GM19452 (cell line): ENCODE data around the gene WSCD1.

Experiments used
- ATAC-seq: cut with Tn5 transposase; IDR thresholded peaks from one replicate; pipeline ENCODE4 v1.9.1; 2021; ENCODE audit not compliant: unreplicated experiment

Gene WSCD1

GRCh38 chr17:6104956-6105648 is 34.9 kb downstream of the WSCD1 start:
- no peak for ATAC-seq

DNA sequence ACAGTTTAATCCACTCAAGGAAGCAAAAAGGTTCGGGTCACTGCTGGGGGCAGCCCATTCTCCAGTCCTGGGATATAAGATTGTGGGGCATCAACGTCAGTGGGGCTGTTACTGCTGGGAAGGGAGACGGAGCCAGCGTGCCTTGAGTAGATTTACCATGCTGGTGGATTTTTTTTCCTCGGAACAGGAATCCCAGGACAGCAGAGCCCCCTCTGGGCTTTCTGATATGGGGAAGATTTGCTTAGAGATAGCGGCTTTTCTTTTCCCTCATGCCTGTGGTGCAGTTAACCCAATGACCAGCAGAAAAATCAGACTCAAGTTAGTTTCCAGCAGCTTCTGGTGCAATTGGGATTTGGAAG is 35.4 kb downstream of the WSCD1 start:
- no peak for ATAC-seq

- ATAC-seq, result no peak
These were observed 36.0 kb downstream of the WSCD1 start for GRCh38 chr17:6106212-6106611.

GRCh38 chr17:6107791-6108190 is 37.6 kb downstream of the WSCD1 start:
- no peak for ATAC-seq

DNA sequence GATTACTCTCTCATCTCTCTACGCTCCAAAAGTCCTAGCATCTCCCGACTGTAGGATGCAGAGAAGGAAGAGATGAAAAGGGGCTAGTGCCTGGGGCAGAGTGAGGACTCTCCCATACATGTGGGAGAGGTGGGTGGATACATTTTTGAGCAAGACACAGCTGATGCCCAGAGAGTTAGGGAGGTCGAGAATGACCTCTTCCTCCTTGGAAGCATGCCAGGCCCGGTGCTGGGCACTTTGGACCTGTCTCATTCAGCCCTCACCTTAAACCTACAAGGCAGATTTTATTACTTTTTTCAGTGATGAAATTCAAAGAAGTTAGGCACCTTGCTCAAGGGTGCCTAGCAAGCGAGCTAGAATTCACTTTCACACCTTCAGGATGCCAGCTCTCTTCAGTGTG is 38.2 kb downstream of the WSCD1 start:
- ATAC-seq, result no peak

DNA sequence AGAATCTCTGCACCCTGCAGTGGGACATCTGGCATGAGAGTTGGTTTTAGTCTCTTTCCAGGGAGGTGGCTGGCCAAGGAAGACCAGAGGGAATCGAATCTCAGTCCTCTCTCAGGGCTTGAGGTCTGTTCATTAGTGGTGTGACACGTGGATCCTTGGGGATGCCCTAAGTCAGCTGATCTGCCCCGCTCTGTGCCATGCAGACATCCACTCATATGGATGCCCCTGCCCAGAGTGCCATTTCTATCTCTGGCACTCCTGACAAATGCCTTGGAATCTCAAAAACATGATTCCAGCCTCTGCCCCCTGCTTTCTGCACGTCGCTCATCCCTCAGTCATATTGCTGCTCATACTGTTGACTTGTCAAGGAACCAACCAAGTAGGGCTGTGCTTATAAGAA is 38.8 kb downstream of the WSCD1 start:
- no peak for ATAC-seq

DNA sequence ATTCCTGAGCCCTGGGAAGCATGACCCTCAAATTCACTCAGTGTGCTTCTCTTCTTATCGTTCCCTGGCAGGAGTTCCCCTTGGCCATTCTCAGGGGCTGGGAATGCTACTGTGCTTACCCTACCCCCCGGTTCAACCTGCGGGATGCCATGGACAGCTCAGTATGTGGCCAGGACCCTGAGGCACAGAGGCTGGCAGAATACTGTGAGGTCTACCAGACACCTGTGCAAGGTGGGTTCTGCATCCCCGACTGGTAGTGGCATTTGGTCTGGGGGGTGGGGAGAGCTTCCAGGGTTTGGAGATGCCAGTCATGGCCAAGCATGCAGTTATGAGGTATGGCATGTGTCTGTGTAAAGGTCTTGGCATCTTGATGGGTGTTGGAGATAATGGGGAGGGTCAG is 39.4 kb downstream of the WSCD1 start:
- ATAC-seq, result no peak

GRCh38 chr17:6110088-6110487 is 39.9 kb downstream of the WSCD1 start:
- ATAC-seq, result no peak

DNA sequence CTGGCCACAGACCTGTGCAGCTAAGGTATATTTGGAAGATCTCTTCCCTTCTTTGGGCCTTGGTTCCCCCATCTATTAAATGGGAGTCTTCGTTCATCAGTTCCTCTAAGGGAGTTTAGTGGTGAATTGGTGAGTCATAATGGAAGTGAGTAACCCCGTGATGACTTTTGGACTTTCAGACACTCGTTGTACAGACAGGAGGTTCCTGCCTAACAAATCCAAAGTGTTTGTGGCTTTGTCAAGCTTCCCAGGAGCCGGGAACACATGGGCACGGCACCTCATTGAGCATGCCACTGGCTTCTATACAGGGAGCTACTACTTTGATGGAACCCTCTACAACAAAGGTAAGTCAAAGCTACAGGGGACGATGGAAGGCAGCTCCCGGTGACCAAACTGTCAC is 40.4 kb downstream of the WSCD1 start:
- no peak for ATAC-seq

DNA sequence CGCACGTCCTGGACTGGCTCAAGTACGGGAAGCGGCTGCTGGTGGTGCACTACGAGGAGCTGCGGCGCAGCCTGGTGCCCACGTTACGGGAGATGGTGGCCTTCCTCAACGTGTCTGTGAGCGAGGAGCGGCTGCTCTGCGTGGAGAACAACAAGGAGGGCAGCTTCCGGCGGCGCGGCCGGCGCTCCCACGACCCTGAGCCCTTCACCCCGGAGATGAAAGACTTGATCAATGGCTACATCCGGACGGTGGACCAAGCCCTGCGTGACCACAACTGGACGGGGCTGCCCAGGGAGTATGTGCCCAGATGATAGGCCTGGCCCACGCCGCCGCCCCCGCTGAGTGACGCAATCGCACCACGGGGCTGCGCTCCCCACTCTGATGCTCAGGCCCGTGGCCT is 50.2 kb downstream of the WSCD1 start:
- no peak for ATAC-seq

DNA sequence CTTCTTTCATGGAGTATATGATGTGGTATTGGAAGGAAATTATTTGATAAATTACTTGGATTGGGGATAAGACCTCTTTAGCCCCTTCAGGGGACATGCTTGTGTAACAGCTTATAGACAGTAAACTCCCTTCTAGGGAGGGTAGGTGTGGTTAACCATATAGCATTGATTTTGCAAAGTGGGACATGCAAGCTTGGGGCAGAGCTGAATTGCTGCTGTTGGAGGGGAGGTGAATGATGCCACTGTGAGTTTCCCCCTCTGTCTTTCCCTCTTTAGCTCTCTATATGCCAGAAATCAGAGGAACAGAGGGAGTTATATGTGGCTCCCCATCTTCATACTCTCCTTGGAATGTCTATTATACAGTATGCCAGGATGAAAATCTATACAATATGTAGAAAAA is 54.7 kb downstream of the WSCD1 start:
- ATAC-seq, result no peak

DNA sequence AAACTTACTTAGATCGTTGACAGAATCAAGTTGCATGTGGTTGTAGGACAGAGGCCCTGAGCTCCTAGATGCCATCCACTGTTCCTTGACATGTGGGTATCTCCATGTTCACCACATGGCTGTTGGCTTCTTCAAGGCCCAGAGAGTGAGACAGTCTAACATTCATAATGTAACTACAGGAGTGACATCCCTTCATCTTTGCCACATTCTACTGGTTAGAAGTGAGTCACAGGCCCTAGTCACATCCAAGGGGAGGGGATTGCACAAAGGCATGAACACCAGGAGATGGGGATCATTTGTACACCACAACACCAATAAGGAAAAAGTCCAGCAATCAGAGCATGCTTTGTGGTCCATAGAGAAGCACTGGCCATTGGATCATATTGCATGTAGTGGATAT is 56.6 kb downstream of the WSCD1 start:
- no peak for ATAC-seq

DNA sequence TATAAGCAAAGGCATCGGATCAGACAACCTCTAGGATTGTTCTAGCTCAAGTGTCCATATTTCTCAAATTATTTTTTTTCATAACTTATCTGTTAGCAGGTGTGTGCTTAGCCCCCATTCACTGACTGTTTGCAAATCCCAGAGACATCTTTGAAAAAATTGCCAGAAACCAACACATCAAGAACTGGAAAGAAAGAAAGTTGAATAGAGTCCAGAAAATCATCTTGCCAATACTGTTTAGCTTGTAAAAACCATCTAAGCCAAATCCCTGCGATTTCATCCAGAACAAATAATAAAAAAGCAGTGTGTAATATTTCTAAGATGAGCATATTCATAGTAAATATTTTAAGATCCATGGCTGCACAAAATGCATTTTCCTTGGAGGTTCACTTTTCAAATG is 64.5 kb downstream of the WSCD1 start:
- ATAC-seq, result no peak

GRCh38 chr17:6135236-6135635 is 65.1 kb downstream of the WSCD1 start:
- no peak for ATAC-seq

DNA sequence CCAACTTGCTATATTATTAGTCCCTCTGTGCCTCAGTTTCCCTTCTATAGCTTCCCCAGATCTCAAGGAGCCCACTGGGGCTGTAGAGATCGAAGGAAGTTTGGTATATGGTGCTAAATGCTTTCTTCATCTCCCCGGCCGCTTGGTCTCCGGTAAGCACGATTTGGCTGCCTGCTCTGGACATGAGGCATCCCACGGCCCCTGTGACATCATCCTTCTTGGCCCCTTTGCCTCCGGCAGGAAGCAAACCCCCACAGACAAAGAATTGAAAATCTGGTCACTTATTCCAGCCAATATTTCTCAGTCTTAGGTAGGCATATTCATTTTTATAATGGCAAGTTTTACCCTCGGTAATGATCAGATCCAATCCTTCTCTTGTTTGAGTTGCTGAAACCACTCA is 65.8 kb downstream of the WSCD1 start:
- ATAC-seq, result no peak

DNA sequence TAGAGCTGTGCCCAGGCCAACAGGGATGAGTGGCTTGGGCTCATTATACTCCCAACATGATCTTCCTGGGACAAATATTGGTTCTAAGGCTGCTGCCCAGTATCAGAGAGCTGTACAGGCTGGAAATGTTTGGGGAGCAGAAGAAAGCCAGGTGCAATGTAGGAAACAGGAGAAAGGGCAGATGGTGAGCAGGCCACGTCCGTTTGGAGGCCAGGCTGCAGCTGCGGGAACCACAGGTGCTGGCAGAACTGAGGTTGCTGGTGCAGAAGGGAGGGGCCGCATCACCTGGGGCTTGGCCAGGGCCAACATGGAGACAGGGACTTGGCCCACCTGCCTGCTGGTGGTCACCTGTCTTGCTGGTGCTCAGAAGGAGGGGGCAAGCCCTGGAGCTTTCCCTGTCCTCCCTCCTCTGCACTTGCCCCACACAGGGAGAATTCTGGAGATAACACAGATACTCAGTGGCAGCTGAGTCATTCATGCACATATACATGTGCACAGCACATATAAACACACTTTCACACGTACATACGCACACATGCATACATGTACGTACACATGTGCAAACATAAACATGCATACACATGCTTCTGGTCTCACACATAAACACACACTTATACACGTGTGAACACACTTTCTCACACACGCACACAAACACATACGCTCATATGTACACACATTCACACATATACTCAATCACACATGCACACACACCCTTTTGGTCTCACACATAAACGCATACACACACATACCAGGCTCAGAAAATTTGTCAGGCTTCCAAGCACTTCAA is 67.7 kb downstream of the WSCD1 start:
- ATAC-seq, result no peak

DNA sequence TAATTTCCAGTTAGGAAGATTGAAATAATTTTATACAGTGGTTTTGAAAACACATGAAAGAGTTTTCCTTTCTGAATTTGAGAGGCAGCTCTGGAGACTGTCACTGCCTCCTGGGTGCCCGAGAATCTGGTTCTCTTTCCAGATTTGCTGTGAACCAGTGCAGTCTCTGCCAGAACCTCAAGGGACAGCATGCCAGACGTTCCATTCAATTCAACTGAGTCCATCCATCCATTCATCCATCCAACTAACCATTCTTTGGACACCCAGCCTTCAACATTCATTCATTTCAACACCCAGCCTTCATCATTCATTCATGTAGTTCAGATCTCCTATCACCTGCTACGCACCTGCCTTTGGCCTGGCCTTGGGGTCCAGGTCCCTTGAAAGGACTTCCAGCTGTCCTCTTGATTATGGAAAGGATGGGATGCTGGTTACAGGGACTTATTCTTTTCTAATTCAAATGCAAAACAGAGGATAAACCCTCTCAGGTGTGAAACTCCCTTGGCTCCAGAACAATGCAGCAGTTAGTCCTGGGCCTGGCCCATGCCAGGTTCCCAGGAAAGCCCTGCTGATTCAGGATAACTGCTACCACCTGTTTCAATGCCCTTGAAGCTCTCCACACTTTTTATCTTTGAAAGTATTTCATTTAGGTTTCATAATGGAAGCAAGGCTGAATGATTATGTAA is 68.7 kb downstream of the WSCD1 start:
- ATAC-seq, result no peak

DNA sequence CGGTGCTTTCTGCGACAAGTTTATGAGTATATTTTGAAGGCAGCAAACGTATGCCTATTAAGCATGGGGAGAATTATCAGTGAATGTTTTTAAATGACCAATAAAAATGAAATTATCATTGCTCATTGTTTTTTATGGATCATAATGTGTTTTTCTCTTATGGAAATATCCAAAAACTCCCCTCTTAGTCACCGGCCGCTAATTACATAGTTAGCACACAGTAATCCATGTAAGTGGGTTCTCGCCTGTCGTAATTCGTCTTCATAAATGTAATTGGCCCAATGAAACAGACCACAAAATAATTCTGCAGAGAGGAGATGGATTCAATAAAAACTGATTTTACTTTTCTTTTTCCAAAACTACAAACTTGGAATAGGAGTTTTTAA is 69.3 kb downstream of the WSCD1 start:
- ATAC-seq, result no peak

DNA sequence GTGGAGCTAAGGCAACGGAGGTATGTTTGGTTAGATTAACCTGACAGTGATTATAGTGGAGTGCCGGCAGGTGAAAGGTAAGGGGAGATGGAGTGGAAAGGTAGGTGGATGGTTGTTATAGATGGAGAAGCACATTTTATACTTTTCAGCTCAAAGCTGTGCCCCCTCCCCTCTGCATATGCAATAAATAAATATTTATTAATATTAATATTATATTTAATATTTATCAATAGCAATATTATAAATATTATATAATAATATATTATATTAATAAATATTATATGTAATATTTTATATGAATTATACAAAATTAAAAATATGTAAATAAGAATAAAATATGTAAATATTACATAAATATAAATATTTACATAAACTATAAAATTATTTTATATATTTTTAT is 70.0 kb downstream of the WSCD1 start:
- ATAC-seq, result no peak

DNA sequence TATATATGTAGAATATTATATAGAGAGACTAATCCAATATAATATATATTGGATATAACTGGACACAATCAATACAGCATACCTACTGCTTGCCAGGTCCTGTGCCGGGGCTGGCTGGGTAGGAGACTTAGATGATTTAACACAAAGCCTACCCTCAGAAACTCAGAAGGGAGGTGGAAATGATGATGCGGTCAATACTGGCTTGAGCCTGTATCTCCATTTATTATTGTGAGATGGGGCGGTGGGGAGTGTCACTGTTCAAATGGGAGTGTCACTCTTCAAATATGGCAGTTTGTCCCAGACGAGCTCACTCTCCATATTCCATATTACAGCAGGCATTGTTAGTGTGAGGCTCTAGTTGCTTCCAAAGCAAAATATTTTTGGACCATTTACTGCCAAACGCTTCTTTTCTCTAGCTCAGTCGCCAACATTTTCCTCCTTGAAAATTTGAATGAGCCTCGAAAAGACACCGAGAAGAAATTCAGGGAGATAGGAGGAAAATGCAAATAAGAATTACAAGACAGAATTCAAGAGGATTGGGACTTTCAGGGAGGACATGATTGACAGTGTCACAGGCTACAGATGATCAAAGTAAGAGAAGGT is 70.7 kb downstream of the WSCD1 start:
- ATAC-seq, result no peak

GRCh38 chr17:6142701-6143100 is 72.5 kb downstream of the WSCD1 start:
- ATAC-seq, result no peak

DNA sequence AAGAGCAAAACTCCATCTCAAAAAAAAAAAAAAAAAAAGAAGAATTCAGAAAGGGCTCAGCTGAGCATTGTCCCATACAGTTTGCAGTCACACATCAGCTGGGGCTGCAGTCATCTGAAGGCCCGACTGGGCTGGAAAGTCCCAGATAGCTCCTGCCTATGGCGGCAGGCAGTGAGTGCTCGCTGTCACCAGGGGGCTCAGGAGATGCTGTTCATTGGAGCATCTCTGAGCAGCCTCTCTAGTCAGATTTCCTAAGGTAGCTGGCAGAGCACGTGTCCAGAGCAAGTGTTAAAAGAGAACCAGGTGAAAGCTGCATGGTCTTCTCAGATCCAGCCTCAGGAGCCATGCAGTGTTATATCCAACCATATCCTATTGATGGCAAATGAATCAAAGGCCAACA is 75.8 kb downstream of the WSCD1 start:
- ATAC-seq, result no peak
